ENCODE results near the gene THAP4.

GRCh38 chr2:241608881-241609280, 28.1 kb downstream of the THAP4 start:
- TF ChIP-seq CTCF (conservative IDR thresholded peaks at IDR 0.05; ENCODE audit: low read depth in 2 of 2), result no peak
- no peak for TF ChIP-seq EZH2 (IDR thresholded peaks at IDR 0.05; ENCODE audit: low read depth, unreplicated experiment)
- TF ChIP-seq REST (IDR thresholded peaks at IDR 0.05; ENCODE audit: unreplicated experiment), result no peak
- no peak for TF ChIP-seq POLR2AphosphoS5 (IDR thresholded peaks at IDR 0.05; ENCODE audit: low read depth)
- no peak for TF ChIP-seq ZNF331 (CRISPR knock-in tag; IDR thresholded peaks at IDR 0.05; ENCODE audit: low read depth)
- TF ChIP-seq EZH2phosphoT487 (IDR thresholded peaks at IDR 0.05; ENCODE audit: unreplicated experiment), result no peak
- no peak for TF ChIP-seq JUNB (IDR thresholded peaks at IDR 0.05; ENCODE audit: unreplicated experiment)
- TF ChIP-seq CREB1 (CRISPR knock-in tag; IDR thresholded peaks at IDR 0.05; ENCODE audit: low read depth), result no peak
- no peak for TF ChIP-seq STAT1 (IDR thresholded peaks at IDR 0.05; ENCODE audit: unreplicated experiment)
- no peak for TF ChIP-seq ZNF462 (CRISPR knock-in tag; IDR thresholded peaks at IDR 0.05)
- no peak for TF ChIP-seq NANOG (IDR thresholded peaks at IDR 0.05; ENCODE audit: borderline replicate concordance)
